ENCODE data around the gene GALNT17.

DNA sequence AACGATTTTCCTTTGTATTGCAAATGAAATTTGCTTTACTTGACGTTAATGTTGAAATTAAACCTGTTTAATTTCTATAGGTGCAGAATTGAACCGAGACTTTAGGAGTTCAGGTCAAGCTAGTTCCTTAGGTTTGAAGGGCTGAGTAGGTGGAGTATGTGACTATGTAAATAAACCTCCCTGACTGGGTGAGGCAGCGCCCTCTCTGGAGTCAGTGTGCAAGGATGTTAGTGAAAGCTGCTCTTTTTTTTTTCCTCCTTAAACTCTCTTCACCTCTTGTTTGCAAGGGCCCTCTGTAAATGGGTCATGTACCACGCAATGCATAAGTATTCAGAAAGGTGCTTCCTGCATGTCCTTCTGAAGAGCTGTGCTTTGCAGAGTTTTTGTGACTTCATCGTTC is 33.8 kb downstream of the GALNT17 start:
- TF ChIP-seq CTCF (IDR thresholded peaks at IDR 0.05; ENCODE audit: poor library complexity, severe bottlenecking) (no peak), EZH2 (IDR thresholded peaks at IDR 0.05; ENCODE audit: borderline replicate concordance, insufficient read depth, low read length, poor library complexity, severe bottlenecking) (no peak), REST (IDR thresholded peaks at IDR 0.05; ENCODE audit: borderline replicate concordance) (no peak), RAD21 (conservative IDR thresholded peaks at IDR 0.05) (no peak), POLR2AphosphoS5 (IDR thresholded peaks at IDR 0.05) (no peak), EP300 (conservative IDR thresholded peaks at IDR 0.05; ENCODE audit: poor library complexity, severe bottlenecking) (no peak), TAF1 (IDR thresholded peaks at IDR 0.05; ENCODE audit: low read depth) (no peak), MXI1 (conservative IDR thresholded peaks at IDR 0.05; ENCODE audit: poor library complexity, severe bottlenecking) (no peak)

All from neural cell (in vitro differentiated cells).